NCI-H345 treated with DMSO at 0.1 percent for 48 hours (cell line): ENCODE results near the gene ALMS1.
A peak's percentile ranks its signal among the peaks of the same experiment; 100 is the strongest.
"Not testable (repeated sequence)": the region's sequence is repeated elsewhere in the genome, so short reads cannot be mapped to it uniquely, and the experiment has no call there.

Source experiments
- DNase-seq: peaks from one replicate; lab custom pipeline; 2025; ENCODE audit not compliant: unreplicated experiment; lab: John Stamatoyannopoulos, UW

Gene ALMS1

GRCh38 chr2:73504850-73505249 is 119.2 kb downstream of the ALMS1 start:
- DNase-seq = not testable (repeated sequence)

- not testable (repeated sequence) for DNase-seq
Observed at GRCh38 chr2:73510470-73510869, 124.8 kb downstream of the ALMS1 start.

- DNase-seq = no peak
Observed at GRCh38 chr2:73516033-73516432, 130.4 kb downstream of the ALMS1 start.

- no peak for DNase-seq
Observed at GRCh38 chr2:73528688-73529087, 143.1 kb downstream of the ALMS1 start.

- DNase-seq = not testable (repeated sequence)
Observed at GRCh38 chr2:73530773-73531172, 145.1 kb downstream of the ALMS1 start.

- no peak for DNase-seq
Observed at GRCh38 chr2:73532381-73532780, 146.7 kb downstream of the ALMS1 start.

GRCh38 chr2:73536133-73536840 is 150.7 kb downstream of the ALMS1 start:
- no peak for DNase-seq

- peak; percentile 5 for DNase-seq
Observed at GRCh38 chr2:73560875-73561274, 175.2 kb downstream of the ALMS1 start.

GRCh38 chr2:73561422-73561821 is 175.8 kb downstream of the ALMS1 start:
- DNase-seq = no peak

GRCh38 chr2:73564986-73565385 is 179.3 kb downstream of the ALMS1 start:
- no peak for DNase-seq

- DNase-seq = no peak
Observed at GRCh38 chr2:73566288-73566878, 180.7 kb downstream of the ALMS1 start.

GRCh38 chr2:73575261-73575660 is 189.6 kb downstream of the ALMS1 start:
- DNase-seq = no peak

GRCh38 chr2:73582364-73582763 is 196.7 kb downstream of the ALMS1 start:
- DNase-seq = no peak

GRCh38 chr2:73588177-73588576 is 202.5 kb downstream of the ALMS1 start:
- DNase-seq = peak; percentile 50

GRCh38 chr2:73593680-73594079 is 208.0 kb downstream of the ALMS1 start:
- DNase-seq = no peak

- DNase-seq = no peak
Observed at GRCh38 chr2:73594251-73594650, 208.6 kb downstream of the ALMS1 start.

- no peak for DNase-seq
Observed at GRCh38 chr2:73601780-73602179, 216.1 kb downstream of the ALMS1 start.

- DNase-seq = not testable (repeated sequence)
Observed at GRCh38 chr2:73603099-73603588, 217.5 kb downstream of the ALMS1 start.

GRCh38 chr2:73604589-73604988 is 219.0 kb downstream of the ALMS1 start:
- not testable (repeated sequence) for DNase-seq

- DNase-seq = no peak
Observed at GRCh38 chr2:73610111-73610510, 224.5 kb downstream of the ALMS1 start.

- no peak for DNase-seq
Observed at GRCh38 chr2:73611193-73611592, 225.6 kb downstream of the ALMS1 start.

- DNase-seq = no peak
Observed at GRCh38 chr2:73611867-73612266, 226.2 kb downstream of the ALMS1 start.

- DNase-seq = no peak
Observed at GRCh38 chr2:73614105-73614504, 228.5 kb downstream of the ALMS1 start.
